Erythroblast (primary cell): ENCODE results near the gene MMADHC.

Experiments
- GATA1 ChIP-seq: IDR thresholded peaks from 2 replicates; pipeline ENCODE4 v1.6.1; 2011; ENCODE audit warnings: low read depth, mild to moderate bottlenecking, control low read depth, low read length, moderate library complexity
- POLR2A ChIP-seq: IDR thresholded peaks from 2 replicates; pipeline ENCODE4 v1.6.1; 2011; ENCODE audit warnings: mild to moderate bottlenecking, low read length

GRCh38 chr2:149552226-149552625 lies 35.3 kb downstream of the MMADHC start:
- TF ChIP-seq POLR2A (no peak), GATA1 (no peak)
